DOHH2 (cell line): ENCODE results near the gene FADS6.

Experiments used
- H3F3A ChIP-seq: fragments of 200-600 bp; sonication (generic), shearing (Covaris generic); 2 replicates; pipeline ENCODE4 v1.6.0; 2016; ENCODE audit warnings: antibody characterized with exemption, mild to moderate bottlenecking; ENCODE audit not compliant: control insufficient read depth, insufficient read depth
- H3K27ac ChIP-seq: fragments of 200-600 bp; sonication (generic); 2 replicates; pipeline ENCODE4 v1.5.1; 2014; ENCODE audit warnings: low read depth, mild to moderate bottlenecking, low read length, moderate library complexity
- H3K27me3 ChIP-seq: fragments of 200-600 bp; sonication (generic); 2 replicates; pipeline ENCODE4 v1.6.1; 2014; ENCODE audit warnings: mild to moderate bottlenecking, low read length, mixed read lengths; ENCODE audit not compliant: control insufficient read depth
- H3K36me3 ChIP-seq: fragments of 200-600 bp; sonication (generic); 2 replicates; pipeline ENCODE4 v1.6.1; 2014; ENCODE audit warnings: mild to moderate bottlenecking, low read length, moderate library complexity, mixed read lengths; ENCODE audit not compliant: control insufficient read depth
- H3K4me1 ChIP-seq: fragments of 200-600 bp; sonication (generic); 2 replicates; pipeline ENCODE4 v1.6.1; 2014; ENCODE audit warnings: mild to moderate bottlenecking, low read length, mixed read lengths; ENCODE audit not compliant: control insufficient read depth
- H3K4me2 ChIP-seq: fragments of 200-600 bp; sonication (generic); 2 replicates; pipeline ENCODE4 v1.6.0; 2014; ENCODE audit warnings: mild to moderate bottlenecking, low read length, moderate library complexity
- H3K4me3 ChIP-seq: fragments of 200-600 bp; sonication (generic); 2 replicates; pipeline ENCODE4 v1.5.1; 2014; ENCODE audit warnings: mild to moderate bottlenecking, low read length, mixed read lengths
- H3K79me2 ChIP-seq: fragments of 200-600 bp; sonication (generic); 2 replicates; pipeline ENCODE4 v1.6.1; 2014; ENCODE audit warnings: mild to moderate bottlenecking, low read length, mixed read lengths; ENCODE audit not compliant: control insufficient read depth
- H3K9me2 ChIP-seq: fragments of 200-600 bp; sonication (generic); replicated peaks from 2 replicates; pipeline ENCODE4 v1.6.1; 2014; ENCODE audit warnings: mild to moderate bottlenecking, low read length, mixed read lengths; ENCODE audit not compliant: control insufficient read depth
- H3K9me3 ChIP-seq: fragments of 200-600 bp; sonication (generic); 2 replicates; pipeline ENCODE4 v1.6.1; 2014; ENCODE audit warnings: antibody characterized with exemption, low read length, mixed read lengths; ENCODE audit not compliant: control insufficient read depth, insufficient read depth
- H4K20me1 ChIP-seq: fragments of 200-600 bp; sonication (generic); 2 replicates; pipeline ENCODE4 v1.6.0; 2014; ENCODE audit warnings: low read depth, mild to moderate bottlenecking, antibody characterized with exemption, low read length, moderate library complexity; ENCODE audit not compliant: control insufficient read depth, insufficient read depth
- CTCF ChIP-seq: fragments of 200-600 bp; sonication (generic); IDR thresholded peaks from one replicate; pipeline ENCODE4 v1.5.1; 2014; ENCODE audit warnings: antibody characterized with exemption, mild to moderate bottlenecking, low read depth, low read length; ENCODE audit not compliant: poor library complexity, severe bottlenecking
- EZH2phosphoT487 ChIP-seq: fragments of 200-600 bp; sonication (generic); IDR thresholded peaks from 2 replicates; pipeline ENCODE4 v1.6.1; 2017; ENCODE audit warnings: borderline replicate concordance, mild to moderate bottlenecking, antibody characterized with exemption, low read length, moderate library complexity, mixed read lengths

The FADS6 gene

GRCh38 chr17:74854792-74855191 is 38.6 kb downstream of the FADS6 start:
- Histone ChIP-seq H3K79me2 (no peaks in the 10 kb centered on the region), H3K4me1 (no peaks in the 10 kb centered on the region), H3K9me2 (no peaks in the 10 kb centered on the region), H3K27me3 (peaks cover 36% of the 10 kb centered on the region), H4K20me1 (no peaks in the 10 kb centered on the region; the same call in 1 of the 2 replicates), H3K4me2 (no peak overlapping the region), H3K4me3 (no peak overlapping the region), H3K27ac (no peak overlapping the region), H3F3A (no peaks in the 10 kb centered on the region), H3K36me3 (no peaks in the 10 kb centered on the region), H3K9me3 (no peaks in the 10 kb centered on the region)
- TF ChIP-seq CTCF: no peak
- TF ChIP-seq EZH2phosphoT487: no peak

- Histone ChIP-seq H3K9me2 (no peaks in the 10 kb centered on the region), H3K79me2 (no peaks in the 10 kb centered on the region), H3K27me3 (peaks cover 26% of the 10 kb centered on the region), H3K9me3 (no peaks in the 10 kb centered on the region), H4K20me1 (no peaks in the 10 kb centered on the region; the same call in 1 of the 2 replicates), H3K4me2 (no peak overlapping the region), H3K4me1 (no peaks in the 10 kb centered on the region), H3K27ac (no peak overlapping the region), H3F3A (no peaks in the 10 kb centered on the region), H3K4me3 (no peak overlapping the region), H3K36me3 (no peaks in the 10 kb centered on the region)
- TF ChIP-seq EZH2phosphoT487: no peak
- no peak for TF ChIP-seq CTCF
These were observed 39.8 kb downstream of the FADS6 start for GRCh38 chr17:74853669-74854068.

- Histone ChIP-seq H3K9me3 (no peaks in the 10 kb centered on the region), H4K20me1 (no peaks in the 10 kb centered on the region; the same call in 1 of the 2 replicates), H3K79me2 (no peaks in the 10 kb centered on the region), H3K4me3 (no peak overlapping the region), H3F3A (no peaks in the 10 kb centered on the region), H3K4me1 (no peaks in the 10 kb centered on the region), H3K9me2 (no peaks in the 10 kb centered on the region), H3K27me3 (peaks cover 25% of the 10 kb centered on the region), H3K27ac (no peak overlapping the region), H3K4me2 (no peak overlapping the region), H3K36me3 (no peaks in the 10 kb centered on the region)
- TF ChIP-seq CTCF: no peak
- TF ChIP-seq EZH2phosphoT487: no peak
These were observed 40.4 kb downstream of the FADS6 start for GRCh38 chr17:74853048-74853397.
